ENCODE results near the gene HEYL.

- TF ChIP-seq CTCF (IDR thresholded peaks at IDR 0.05; ENCODE audit: low read depth, low read length, poor library complexity, severe bottlenecking) (no peak), EZH2phosphoT487 (IDR thresholded peaks at IDR 0.05; ENCODE audit: borderline replicate concordance, low read length) (no peak)
These were observed 47.8 kb upstream of the HEYL start for GRCh38 chr1:39687243-39687642.
